HUES64 (cell line): ENCODE data around the gene WWC2.

ENCODE experiments used
- H3K27ac ChIP-seq: 2 replicates; pipeline ENCODE4 v1.7.0; 2013; ENCODE audit warnings: low read depth, low read length, inconsistent platforms
- H3K27me3 ChIP-seq: 2 replicates; pipeline ENCODE4 v1.6.1; 2013; ENCODE audit warnings: mild to moderate bottlenecking, low read length; ENCODE audit not compliant: insufficient read depth
- H3K36me3 ChIP-seq: 2 replicates; pipeline ENCODE4 v1.6.1; 2013; ENCODE audit warnings: mild to moderate bottlenecking, low read length; ENCODE audit not compliant: insufficient read depth
- H3K4me1 ChIP-seq: 2 replicates; pipeline ENCODE4 v1.6.1; 2013; ENCODE audit warnings: mild to moderate bottlenecking, low read length, moderate library complexity; ENCODE audit not compliant: insufficient read depth
- H3K4me3 ChIP-seq: 2 replicates; pipeline ENCODE4 v1.5.1; 2013; ENCODE audit warnings: mild to moderate bottlenecking, low read length, moderate library complexity
- H3K9ac ChIP-seq: 2 replicates; pipeline ENCODE4 v1.6.1; 2013; ENCODE audit warnings: mild to moderate bottlenecking, low read depth, low read length
- H3K9me3 ChIP-seq: 2 replicates; pipeline ENCODE4 v1.6.1; 2013; ENCODE audit warnings: low read depth, low read length; ENCODE audit not compliant: insufficient read depth
- WGBS: fragments of 150-250, 120-280 bp; methylation state at CpG from one replicate; pipeline ENCODE4 v1.1.7; 2013; ENCODE audit warnings: missing lambda C conversion rate; 5-methylcytosine and 5-hydroxymethylcytosine counted together

WWC2 gene

DNA sequence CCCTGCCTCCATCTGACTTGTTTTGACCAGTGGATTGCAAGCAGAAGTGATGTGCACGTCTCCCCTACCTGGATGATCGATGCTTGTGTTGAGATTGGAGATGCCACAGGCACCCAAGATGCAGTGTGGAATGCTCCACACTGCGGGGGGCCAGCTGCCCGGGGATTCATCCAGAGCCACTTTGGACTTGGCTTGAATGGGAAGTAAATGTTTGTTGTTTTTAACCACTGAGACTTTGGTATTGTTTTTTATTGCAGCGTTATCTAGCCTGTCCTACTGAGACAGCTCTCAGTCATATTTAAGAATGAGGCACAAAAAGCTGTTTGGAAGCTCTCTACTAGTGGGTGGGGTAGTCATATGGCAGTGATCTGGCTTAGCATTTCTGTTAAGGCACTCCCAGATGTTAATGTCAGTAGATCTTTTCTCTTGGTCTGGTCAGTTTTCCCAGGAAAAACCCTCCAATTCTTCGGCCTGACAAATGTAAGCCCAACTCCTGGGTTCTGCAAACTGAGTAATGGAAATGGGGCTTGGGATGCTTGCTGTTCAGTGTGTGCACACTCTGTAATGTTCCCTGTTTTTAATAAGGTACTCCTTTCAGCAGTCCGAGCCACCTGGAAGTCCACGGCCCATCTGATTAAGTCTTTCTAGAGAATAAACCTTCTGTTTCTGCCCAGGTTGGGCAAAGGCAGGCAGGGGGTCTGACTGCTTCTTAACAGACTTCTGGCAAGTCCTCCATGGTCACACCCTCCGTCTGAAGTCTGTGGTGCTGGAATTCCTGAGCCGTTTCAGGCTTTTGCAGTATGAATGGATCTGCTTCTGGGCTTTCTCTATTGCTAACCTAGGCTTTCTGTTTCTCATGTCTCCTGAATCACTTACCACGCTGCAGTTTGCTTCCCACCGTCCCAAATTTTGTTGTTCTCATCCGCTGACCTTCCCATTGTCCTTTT, 74.8 kb downstream of the WWC2 start:
- 44% methylated on average over 13 of the region's 13 CpGs for WGBS
- no peak overlapping the region for H3K4me3 ChIP-seq
- H3K27me3 ChIP-seq = no peaks in the 10 kb centered on the region
- peaks cover 83% of the 10 kb centered on the region for H3K4me1 ChIP-seq
- no peaks in the 10 kb centered on the region for H3K36me3 ChIP-seq
- H3K27ac ChIP-seq = peak overlapping the region; percentile 67; the same call in 1 of the 2 replicates
- no peaks in the 10 kb centered on the region for H3K9me3 ChIP-seq
- no peak overlapping the region for H3K9ac ChIP-seq

DNA sequence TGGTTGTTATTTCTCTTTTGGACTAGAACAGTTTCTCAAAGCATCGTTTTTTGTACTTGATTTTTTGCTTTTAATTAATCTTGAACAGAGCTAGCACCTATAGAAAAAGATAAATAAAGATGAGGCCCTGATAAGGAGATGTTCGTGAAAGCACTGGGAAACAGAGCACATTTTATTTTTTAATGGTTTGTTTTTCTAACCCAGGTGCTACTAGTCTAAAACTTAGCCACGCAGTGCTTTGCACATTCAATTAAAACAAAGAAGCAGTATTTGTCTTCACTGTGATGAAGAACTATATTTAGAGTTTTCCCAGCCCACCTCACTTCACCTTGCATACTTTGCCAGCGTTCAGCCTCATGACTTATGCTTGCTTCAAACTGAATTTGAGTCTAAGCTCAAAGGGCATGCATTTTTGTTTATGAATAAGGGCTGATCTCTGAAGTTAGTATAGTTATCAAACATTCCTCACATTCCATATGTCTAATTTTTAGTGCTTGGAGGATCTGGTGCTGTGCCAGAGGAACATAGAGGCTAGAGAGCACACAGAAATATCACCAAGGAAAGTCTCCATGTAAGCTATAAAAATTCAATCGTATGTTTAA, 76.7 kb downstream of the WWC2 start:
- WGBS = 88% methylated on average over 4 of the region's 5 CpGs
- Histone ChIP-seq H3K4me3 (no peak overlapping the region), H3K9me3 (no peaks in the 10 kb centered on the region), H3K36me3 (no peaks in the 10 kb centered on the region), H3K27me3 (no peaks in the 10 kb centered on the region), H3K27ac (no peak overlapping the region), H3K4me1 (peaks cover 91% of the 10 kb centered on the region), H3K9ac (no peak overlapping the region)

DNA sequence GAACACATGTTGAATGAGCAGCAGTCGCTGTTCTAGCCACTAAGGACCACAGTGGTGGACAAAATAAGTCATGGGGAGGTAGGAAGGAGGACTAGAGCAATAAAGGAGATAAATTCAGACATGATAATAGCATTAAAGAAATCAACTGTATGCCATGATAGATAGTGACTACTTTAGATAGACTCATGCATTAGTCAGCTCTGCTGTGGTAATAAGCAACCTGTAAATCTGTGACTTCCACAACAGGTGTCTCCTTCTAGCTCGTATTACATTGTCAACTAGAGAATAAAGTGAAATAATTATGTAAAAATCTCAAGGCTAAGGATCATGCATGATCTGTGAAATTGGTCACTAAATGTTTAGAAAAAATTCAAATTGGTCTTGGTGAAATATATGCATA, 77.9 kb downstream of the WWC2 start:
- peaks cover 91% of the 10 kb centered on the region for H3K4me1 ChIP-seq

DNA sequence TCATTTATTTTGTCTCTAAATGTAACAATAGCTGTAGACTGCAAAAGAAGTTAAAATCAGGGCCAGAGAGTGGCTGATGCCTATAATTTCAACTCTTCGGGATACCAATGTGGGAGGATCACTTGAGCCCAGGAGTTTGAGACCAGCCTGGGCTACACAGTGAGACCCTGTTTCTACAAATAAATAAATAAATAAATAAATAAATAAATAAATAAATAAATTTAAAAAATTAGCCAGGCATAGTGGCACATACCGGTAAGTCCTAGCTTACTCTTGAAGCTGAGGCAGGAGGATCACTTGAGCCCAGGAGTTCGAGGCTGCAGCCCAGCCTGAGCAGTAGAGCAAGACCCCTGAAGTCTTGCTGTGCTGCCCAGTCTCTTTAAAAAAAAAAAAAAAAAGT, 79.1 kb downstream of the WWC2 start:
- no peaks in the 10 kb centered on the region for H3K9me3 ChIP-seq
- H3K4me1 ChIP-seq = peaks cover 88% of the 10 kb centered on the region
- H3K27ac ChIP-seq = no peak overlapping the region
- H3K4me3 ChIP-seq = no peak overlapping the region
- 32% methylated on average over 3 of the region's 3 CpGs for WGBS
- H3K36me3 ChIP-seq = no peaks in the 10 kb centered on the region
- H3K27me3 ChIP-seq = no peaks in the 10 kb centered on the region
- no peak overlapping the region for H3K9ac ChIP-seq

More for the DNA sequence above, 77.9 kb downstream of the WWC2 start:
- WGBS = 97% methylated on average over 2 of the region's 2 CpGs
- H3K9ac ChIP-seq = no peak overlapping the region
- no peak overlapping the region for H3K4me3 ChIP-seq
- no peaks in the 10 kb centered on the region for H3K27me3 ChIP-seq
- H3K27ac ChIP-seq = no peak overlapping the region
- H3K36me3 ChIP-seq = no peaks in the 10 kb centered on the region
- H3K9me3 ChIP-seq = no peaks in the 10 kb centered on the region

DNA sequence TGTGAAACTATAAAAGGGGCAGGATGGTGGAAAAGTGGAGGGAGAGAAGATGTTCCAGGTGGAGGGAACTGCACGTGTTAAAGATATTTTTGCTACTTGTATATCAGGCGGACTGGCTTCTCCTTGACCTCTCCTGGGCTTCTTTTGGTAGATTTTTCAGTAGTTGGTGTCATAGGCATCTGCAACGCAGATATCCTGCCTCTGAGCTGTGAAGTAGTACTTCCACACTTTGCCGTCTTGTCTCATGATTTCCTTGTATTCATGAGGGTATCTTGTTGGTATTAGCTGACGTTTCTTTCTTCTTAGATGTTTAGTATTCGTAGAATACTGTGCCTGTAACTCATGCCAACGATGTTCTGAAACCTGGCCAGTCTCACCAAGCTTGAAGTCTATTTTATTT, 81.0 kb downstream of the WWC2 start:
- no peaks in the 10 kb centered on the region for H3K36me3 ChIP-seq
- peaks cover 86% of the 10 kb centered on the region for H3K4me1 ChIP-seq
- 91% methylated on average over 7 of the region's 7 CpGs for WGBS
- H3K9me3 ChIP-seq = peaks cover 5% of the 10 kb centered on the region; the same call in 1 of the 2 replicates
- H3K9ac ChIP-seq = no peak overlapping the region
- H3K4me3 ChIP-seq = no peak overlapping the region
- H3K27me3 ChIP-seq = no peaks in the 10 kb centered on the region
- H3K27ac ChIP-seq = no peak overlapping the region

DNA sequence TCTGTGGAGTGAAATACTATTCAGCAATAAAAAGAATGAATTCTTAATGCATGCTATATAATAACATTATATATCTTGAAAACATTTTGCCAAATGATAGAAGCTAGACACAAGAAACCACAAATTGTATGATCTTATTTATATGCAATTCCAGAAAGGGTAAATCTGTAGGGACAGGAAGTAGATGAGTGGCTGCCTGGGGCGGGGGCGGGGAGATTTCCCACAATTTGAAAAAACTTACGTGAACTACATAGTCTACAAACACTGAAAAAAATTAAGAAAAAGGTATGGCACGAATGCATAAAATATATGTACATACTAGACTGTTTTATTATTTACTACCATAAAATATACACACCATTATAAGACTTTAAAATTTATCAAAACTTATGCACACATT, 81.6 kb downstream of the WWC2 start:
- Histone ChIP-seq H3K4me3 (0 out of 2 replicates have a peak overlapping the region, but pooled peaks have one; percentile 15), H3K9ac (no peak overlapping the region), H3K27me3 (no peaks in the 10 kb centered on the region), H3K27ac (peak overlapping the region; percentile 67; the same call in 1 of the 2 replicates), H3K9me3 (peaks cover 5% of the 10 kb centered on the region; the same call in 1 of the 2 replicates), H3K4me1 (peaks cover 86% of the 10 kb centered on the region), H3K36me3 (no peaks in the 10 kb centered on the region)
- WGBS = no CpG with 5 or more reads among the region's 4 CpGs

DNA sequence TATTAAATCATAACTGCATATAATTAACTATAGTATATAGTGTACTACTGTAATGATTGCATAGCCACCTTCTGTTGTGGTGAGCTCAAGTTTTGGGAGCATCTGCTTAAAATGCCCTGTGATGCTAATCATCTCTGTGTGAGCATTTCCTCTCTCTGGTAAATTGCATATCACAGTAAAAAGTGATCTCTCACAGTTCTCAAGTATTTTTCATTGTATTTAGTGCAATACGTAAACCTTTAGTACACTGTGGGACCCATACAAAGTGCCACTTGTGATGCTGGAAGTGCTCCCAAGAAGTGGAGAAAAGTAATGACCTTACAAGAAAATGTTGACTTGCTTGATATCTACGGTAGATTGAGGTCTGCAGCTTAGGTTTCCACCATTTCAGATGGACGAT, 82.0 kb downstream of the WWC2 start:
- Histone ChIP-seq H3K9ac (no peak overlapping the region), H3K27me3 (no peaks in the 10 kb centered on the region), H3K4me1 (peaks cover 83% of the 10 kb centered on the region), H3K9me3 (peaks cover 5% of the 10 kb centered on the region; the same call in 1 of the 2 replicates), H3K27ac (peak overlapping the region; percentile 67), H3K4me3 (0 out of 2 replicates have a peak overlapping the region, but pooled peaks have one; percentile 15), H3K36me3 (no peaks in the 10 kb centered on the region)
- WGBS = 83% methylated on average over 3 of the region's 3 CpGs

DNA sequence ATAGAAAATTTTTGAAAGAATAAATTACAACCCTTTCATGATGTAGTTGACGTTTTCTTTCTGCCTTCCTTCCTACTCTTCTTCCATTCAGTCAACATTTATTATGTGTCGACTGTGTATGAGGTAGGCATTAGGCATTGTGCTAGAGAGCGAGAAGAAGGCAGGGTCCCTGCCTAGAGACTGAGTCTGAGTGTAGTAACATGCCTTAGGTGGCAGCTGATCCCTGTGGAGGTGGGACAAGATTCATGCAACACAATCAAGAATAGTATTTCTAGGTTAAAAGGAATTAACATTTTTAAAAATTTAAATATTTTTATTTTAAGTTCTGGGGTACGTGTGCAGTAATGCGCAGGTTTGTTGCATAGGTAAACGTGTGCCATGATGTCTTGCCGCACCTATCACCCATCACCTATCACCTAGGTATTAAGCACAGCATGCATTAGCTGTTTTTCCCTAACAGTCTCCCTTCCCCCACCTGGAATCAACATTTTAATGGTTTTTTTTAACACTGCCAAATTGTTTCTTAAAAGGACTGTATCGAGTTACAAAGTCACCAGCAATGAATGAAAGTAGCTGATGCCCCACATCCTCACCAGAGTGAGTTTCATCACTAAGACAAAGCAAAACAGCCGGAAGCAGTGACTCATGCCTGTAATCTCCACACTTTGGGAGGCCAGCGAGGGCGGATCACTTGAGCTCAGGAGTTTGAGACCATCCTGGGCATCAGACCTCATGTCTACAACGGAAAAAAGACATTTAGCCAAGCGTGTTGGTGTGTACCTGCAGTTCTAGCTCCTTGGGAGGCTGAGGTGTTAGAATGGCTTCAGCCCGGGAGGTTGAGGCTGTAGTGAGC, 84.0 kb downstream of the WWC2 start:
- WGBS = under 1% methylated on average over 12 of the region's 14 CpGs
- Histone ChIP-seq H3K4me1 (peaks cover 77% of the 10 kb centered on the region), H3K9ac (peak overlapping the region; percentile 49), H3K9me3 (peaks cover 5% of the 10 kb centered on the region; the same call in 1 of the 2 replicates), H3K27ac (peak overlapping the region; percentile 98), H3K27me3 (no peaks in the 10 kb centered on the region), H3K4me3 (peak overlapping the region; percentile 26), H3K36me3 (no peaks in the 10 kb centered on the region)

DNA sequence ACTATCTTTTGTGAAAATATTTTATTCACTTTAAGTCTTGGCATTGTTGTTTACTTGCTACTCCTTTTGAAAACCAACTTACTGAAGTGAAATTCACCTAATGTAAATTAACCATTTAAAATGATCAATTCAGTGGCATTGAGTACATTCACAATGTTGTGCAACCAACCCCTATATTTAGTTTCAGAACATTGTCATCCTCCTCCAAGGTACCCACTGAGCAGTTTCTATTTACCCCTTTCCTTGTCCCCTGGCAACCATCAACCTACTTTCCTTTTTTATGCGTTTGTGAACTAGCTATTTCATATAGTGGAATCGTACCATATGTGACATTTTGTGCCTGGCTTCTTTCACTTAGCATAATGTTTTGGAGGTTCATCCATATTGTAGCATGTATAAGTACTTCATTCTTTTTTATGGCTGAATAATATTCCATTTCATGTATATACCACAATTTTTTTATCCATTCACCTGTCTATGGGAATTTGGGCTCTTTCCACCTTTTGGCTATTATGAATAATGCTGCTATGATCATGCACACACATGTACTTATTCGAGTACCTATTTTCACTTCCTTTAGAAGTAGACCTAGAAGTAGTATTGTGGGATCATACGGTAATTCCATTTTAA, 85.0 kb downstream of the WWC2 start:
- Histone ChIP-seq H3K9ac (peak overlapping the region; percentile 49), H3K36me3 (no peaks in the 10 kb centered on the region), H3K4me3 (peak overlapping the region; percentile 24), H3K27me3 (no peaks in the 10 kb centered on the region), H3K9me3 (peaks cover 5% of the 10 kb centered on the region; the same call in 1 of the 2 replicates), H3K27ac (peak overlapping the region; percentile 98), H3K4me1 (peaks cover 71% of the 10 kb centered on the region)
- WGBS = 96% methylated on average over 3 of the region's 4 CpGs

DNA sequence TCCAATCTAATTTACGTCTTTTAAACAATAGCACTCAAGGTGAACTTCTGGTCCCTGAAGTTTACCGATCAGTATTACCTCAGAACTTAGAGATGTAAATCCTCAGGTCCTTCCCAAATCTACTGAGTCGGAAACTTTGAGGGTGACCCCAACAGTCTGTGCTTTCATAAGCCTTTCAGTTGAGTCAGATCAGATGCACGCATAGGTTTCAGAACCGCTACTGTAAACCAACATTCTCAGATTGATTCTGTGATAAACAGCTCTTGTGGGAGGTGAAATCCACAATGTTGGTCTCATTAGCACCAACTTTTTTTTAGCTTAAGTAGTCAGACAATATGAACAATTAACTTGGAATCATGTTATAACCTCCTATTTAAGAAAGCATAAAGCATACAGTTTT, 86.0 kb downstream of the WWC2 start:
- Histone ChIP-seq H3K27me3 (no peaks in the 10 kb centered on the region), H3K9ac (no peak overlapping the region), H3K36me3 (no peaks in the 10 kb centered on the region), H3K27ac (peak overlapping the region; percentile 34), H3K4me3 (no peak overlapping the region), H3K4me1 (peaks cover 69% of the 10 kb centered on the region), H3K9me3 (peaks cover 5% of the 10 kb centered on the region; the same call in 1 of the 2 replicates)
- 75% methylated on average over 5 of the region's 5 CpGs for WGBS
